ENCODE results near the gene MORN1.

Gene MORN1

DNA sequence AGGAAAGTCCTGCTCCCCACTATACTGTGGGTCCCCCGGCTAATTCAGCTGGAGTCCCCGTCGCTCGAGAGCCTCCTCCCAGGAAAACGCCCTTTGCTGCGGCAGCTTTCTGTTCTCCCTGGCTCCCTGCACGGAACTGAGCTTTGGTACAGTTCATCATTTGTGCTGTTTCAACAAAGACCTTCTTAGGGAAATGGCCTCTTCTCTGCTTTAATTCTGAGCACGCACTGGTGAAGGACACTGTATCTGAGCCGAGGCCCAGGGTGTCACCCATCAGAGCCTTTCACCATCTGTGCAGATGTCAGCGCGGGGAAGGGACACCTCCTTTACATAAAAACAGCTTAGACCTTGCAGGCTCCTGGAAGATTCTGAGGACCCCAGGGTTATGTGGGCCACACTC is 34.5 kb upstream of the MORN1 start:
- Histone ChIP-seq H3K23ac (ENCODE audit: low read depth, low read length, poor library complexity) (no peak overlapping the region), H3K18ac (ENCODE audit: low read length) (peak overlapping the region; percentile 94), H2AFZ (ENCODE audit: low read length) (peak overlapping the region; percentile 13), H3K79me1 (ENCODE audit: low read depth, low read length) (no peaks in the 10 kb centered on the region), H3K4me1 (ENCODE audit: control insufficient read depth in 2 of 2, insufficient read depth in 1 of 2, low read depth in 1 of 2, low read length in 2 of 2) (peaks cover 5 to 7% of the 10 kb centered on the region in 2 donors), H4K91ac (ENCODE audit: low read depth, low read length, poor library complexity) (no peak overlapping the region), H2BK12ac (ENCODE audit: low read length) (no peak overlapping the region), H3K27me3 (ENCODE audit: control insufficient read depth in 3 of 3, insufficient read depth in 3 of 3, low read depth in 1 of 3, low read length in 3 of 3) (peaks cover 0 to 9% (median 2%) of the 10 kb centered on the region in 3 experiments), H3K14ac (ENCODE audit: low read length) (peak overlapping the region; percentile 31), H2BK5ac (ENCODE audit: low read length) (peak overlapping the region; percentile 94), H3K9ac (ENCODE audit: low read depth, low read length, poor library complexity) (no peak overlapping the region), H2BK15ac (ENCODE audit: low read length) (peak overlapping the region; percentile 100), H3K4me2 (ENCODE audit: insufficient read depth, low read length, poor library complexity, severe bottlenecking) (no peak overlapping the region), H3K27ac (replicated peaks; ENCODE audit: low read length) (no peak overlapping the region), H2AK5ac (ENCODE audit: low read depth, low read length) (peak overlapping the region; percentile 97), H3K4ac (ENCODE audit: low read length) (no peak overlapping the region), H4K8ac (ENCODE audit: low read depth, low read length) (no peak overlapping the region), H3K4me3 (ENCODE audit: low read length in 2 of 2) (no peak overlapping the region), H3K36me3 (replicated peaks in 1 of 2; ENCODE audit: control insufficient read depth in 2 of 2, insufficient read depth in 2 of 2, low read length in 2 of 2) (no peaks in the 10 kb centered on the region), H2BK120ac (ENCODE audit: low read depth, low read length) (no peak overlapping the region), H3K9me3 (replicated peaks in 1 of 2; ENCODE audit: control insufficient read depth in 2 of 2, insufficient read depth in 1 of 2, low read depth in 1 of 2, low read length in 2 of 2) (peaks cover 5 to 10% of the 10 kb centered on the region in 2 donors)
- no peak for DNase-seq (ENCODE audit: low spot score)
- WGBS, 2 donors (ENCODE audit: extremely low coverage in 2 of 2, insufficient read length in 2 of 2, insufficient replicate concordance in 1 of 2), result no CpG with 5 or more reads among the region's 11 CpGs

DNA sequence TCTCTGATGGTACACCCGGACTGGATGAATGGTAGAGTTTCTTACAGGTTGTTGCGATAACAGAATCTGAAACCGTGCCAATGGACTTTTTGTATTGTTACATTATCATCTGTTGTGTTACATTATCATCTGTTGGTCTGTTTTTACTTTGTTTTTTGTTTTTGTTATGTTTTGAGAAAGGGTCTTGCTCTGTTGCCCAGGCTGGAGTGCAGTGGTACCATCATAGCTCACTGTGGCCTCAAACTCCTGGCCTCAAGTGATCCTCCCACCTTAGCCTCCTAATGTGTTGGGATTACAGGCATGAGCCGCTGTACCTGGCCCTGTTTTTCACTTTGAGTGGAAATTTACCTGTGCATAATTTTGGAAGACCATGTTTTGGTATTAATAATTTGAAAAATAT is 31.2 kb upstream of the MORN1 start:
- Histone ChIP-seq H2AFZ (ENCODE audit: low read length) (no peak overlapping the region), H2BK120ac (ENCODE audit: low read depth, low read length) (no peak overlapping the region), H3K4me1 (ENCODE audit: control insufficient read depth in 2 of 2, insufficient read depth in 1 of 2, low read depth in 1 of 2, low read length in 2 of 2) (peaks cover 5 to 7% of the 10 kb centered on the region in 2 donors), H2BK5ac (ENCODE audit: low read length) (no peak overlapping the region), H3K9me3 (replicated peaks in 1 of 2; ENCODE audit: control insufficient read depth in 2 of 2, insufficient read depth in 1 of 2, low read depth in 1 of 2, low read length in 2 of 2) (peaks cover 2 to 5% of the 10 kb centered on the region in 2 donors), H3K4ac (ENCODE audit: low read length) (no peak overlapping the region), H2AK5ac (ENCODE audit: low read depth, low read length) (no peak overlapping the region), H3K18ac (ENCODE audit: low read length) (no peak overlapping the region), H3K79me1 (ENCODE audit: low read depth, low read length) (no peaks in the 10 kb centered on the region), H2BK12ac (ENCODE audit: low read length) (no peak overlapping the region), H3K9ac (ENCODE audit: low read depth, low read length, poor library complexity) (no peak overlapping the region), H3K36me3 (replicated peaks in 1 of 2; ENCODE audit: control insufficient read depth in 2 of 2, insufficient read depth in 2 of 2, low read length in 2 of 2) (no peaks in the 10 kb centered on the region), H4K8ac (ENCODE audit: low read depth, low read length) (no peak overlapping the region), H3K27me3 (ENCODE audit: control insufficient read depth in 3 of 3, insufficient read depth in 3 of 3, low read depth in 1 of 3, low read length in 3 of 3) (peaks cover 0 to 33% (median 0%) of the 10 kb centered on the region in 3 experiments), H3K4me2 (ENCODE audit: insufficient read depth, low read length, poor library complexity, severe bottlenecking) (no peak overlapping the region), H3K14ac (ENCODE audit: low read length) (no peak overlapping the region), H3K27ac (replicated peaks; ENCODE audit: low read length) (no peak overlapping the region), H3K4me3 (ENCODE audit: low read length in 2 of 2) (no peak overlapping the region), H2BK15ac (ENCODE audit: low read length) (no peak overlapping the region), H4K91ac (ENCODE audit: low read depth, low read length, poor library complexity) (no peak overlapping the region), H3K23ac (ENCODE audit: low read depth, low read length, poor library complexity) (no peak overlapping the region)
- no peak for DNase-seq (ENCODE audit: low spot score)
- WGBS, 2 donors (ENCODE audit: extremely low coverage in 2 of 2, insufficient read length in 2 of 2, insufficient replicate concordance in 1 of 2), result no CpG with 5 or more reads among the region's 4 CpGs

DNA sequence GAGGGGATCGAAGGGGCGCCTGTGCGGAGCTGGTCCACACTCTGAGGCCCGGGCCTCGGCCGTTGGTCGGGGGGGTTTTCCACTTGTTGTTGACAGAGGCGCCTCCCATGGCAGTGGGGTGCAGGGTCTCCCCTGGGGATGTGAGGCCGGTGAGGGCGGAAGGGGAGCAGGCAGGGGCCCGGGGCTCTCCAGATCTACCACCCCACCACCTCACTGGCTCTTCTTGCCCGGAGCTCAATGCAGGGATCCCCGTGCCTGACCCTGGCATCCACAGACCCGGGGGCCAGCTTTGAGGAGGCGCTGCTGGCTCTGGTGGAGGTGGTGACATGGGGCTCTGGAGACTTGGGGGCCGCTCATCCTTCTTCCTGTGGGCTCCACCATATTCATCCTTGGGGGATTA is 28.1 kb upstream of the MORN1 start:
- peak overlapping the region; percentile 77 for H2BK15ac ChIP-seq (ENCODE audit: low read length)
- peaks cover 2 to 5% of the 10 kb centered on the region in 2 donors for H3K9me3 ChIP-seq (replicated peaks in 1 of 2; ENCODE audit: control insufficient read depth in 2 of 2, insufficient read depth in 1 of 2, low read depth in 1 of 2, low read length in 2 of 2)
- no peak overlapping the region for H3K4ac ChIP-seq (ENCODE audit: low read length)
- H2AFZ ChIP-seq (ENCODE audit: low read length), result no peak overlapping the region
- no peak overlapping the region for H3K27ac ChIP-seq (replicated peaks; ENCODE audit: low read length)
- no peak overlapping the region for H3K23ac ChIP-seq (ENCODE audit: low read depth, low read length, poor library complexity)
- H4K91ac ChIP-seq (ENCODE audit: low read depth, low read length, poor library complexity), result no peak overlapping the region
- no peak for DNase-seq (ENCODE audit: low spot score)
- no peak overlapping the region for H4K8ac ChIP-seq (ENCODE audit: low read depth, low read length)
- H3K18ac ChIP-seq (ENCODE audit: low read length), result no peak overlapping the region
- no peak overlapping the region for H3K9ac ChIP-seq (ENCODE audit: low read depth, low read length, poor library complexity)
- H3K14ac ChIP-seq (ENCODE audit: low read length), result no peak overlapping the region
- H3K4me1 ChIP-seq (ENCODE audit: control insufficient read depth in 2 of 2, insufficient read depth in 1 of 2, low read depth in 1 of 2, low read length in 2 of 2), result peaks cover 0 to 2% of the 10 kb centered on the region in 2 donors
- H3K4me2 ChIP-seq (ENCODE audit: insufficient read depth, low read length, poor library complexity, severe bottlenecking), result no peak overlapping the region
- whole genome bisulfite sequencing, 2 donors (ENCODE audit: extremely low coverage in 2 of 2, insufficient read length in 2 of 2, insufficient replicate concordance in 1 of 2), result no CpG with 5 or more reads among the region's 16 CpGs
- H2BK12ac ChIP-seq (ENCODE audit: low read length), result no peak overlapping the region
- no peak overlapping the region for H2BK120ac ChIP-seq (ENCODE audit: low read depth, low read length)
- no peaks in the 10 kb centered on the region for H3K79me1 ChIP-seq (ENCODE audit: low read depth, low read length)
- H2AK5ac ChIP-seq (ENCODE audit: low read depth, low read length), result peak overlapping the region; percentile 49
- H3K27me3 ChIP-seq (ENCODE audit: control insufficient read depth in 3 of 3, insufficient read depth in 3 of 3, low read depth in 1 of 3, low read length in 3 of 3), result peaks cover 0 to 30% (median 0%) of the 10 kb centered on the region in 3 experiments
- H3K36me3 ChIP-seq (replicated peaks in 1 of 2; ENCODE audit: control insufficient read depth in 2 of 2, insufficient read depth in 2 of 2, low read length in 2 of 2), result no peaks in the 10 kb centered on the region
- H2BK5ac ChIP-seq (ENCODE audit: low read length), result peak overlapping the region; percentile 66
- H3K4me3 ChIP-seq (ENCODE audit: low read length in 2 of 2), result no peak overlapping the region

DNA sequence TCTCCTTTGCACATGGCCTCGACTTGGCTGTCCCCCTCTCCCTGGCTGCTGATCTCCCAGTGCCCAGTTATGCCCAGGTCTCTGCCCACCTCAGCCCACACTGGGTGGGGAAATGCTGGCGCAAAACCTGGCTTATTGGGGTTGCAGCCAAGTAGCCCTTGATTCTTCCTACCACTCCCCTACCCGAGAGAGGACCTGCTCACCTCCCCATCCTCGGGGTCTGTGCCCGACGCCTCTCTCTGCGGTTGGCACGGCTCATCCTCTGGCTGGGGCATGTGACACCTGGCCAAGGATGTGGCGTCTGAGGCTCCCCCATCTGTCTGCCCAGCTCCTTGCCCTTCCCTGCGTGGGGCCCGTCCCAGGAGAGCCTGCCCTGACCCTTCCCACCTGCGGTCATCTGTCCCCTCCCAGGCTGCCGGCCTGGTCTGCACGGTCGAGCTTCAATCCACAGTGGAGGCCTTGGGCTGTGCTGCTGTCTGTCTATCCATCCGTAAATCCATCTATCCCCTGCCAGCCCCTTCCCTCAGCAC is 27.5 kb upstream of the MORN1 start:
- Histone ChIP-seq H3K4me1 (ENCODE audit: control insufficient read depth in 2 of 2, insufficient read depth in 1 of 2, low read depth in 1 of 2, low read length in 2 of 2) (peaks cover 3 to 6% of the 10 kb centered on the region in 2 donors), H2BK12ac (ENCODE audit: low read length) (peak overlapping the region; percentile 35), H3K23ac (ENCODE audit: low read depth, low read length, poor library complexity) (peak overlapping the region; percentile 76), H3K27ac (replicated peaks; ENCODE audit: low read length) (no peak overlapping the region), H2BK120ac (ENCODE audit: low read depth, low read length) (no peak overlapping the region), H4K8ac (ENCODE audit: low read depth, low read length) (no peak overlapping the region), H3K27me3 (ENCODE audit: control insufficient read depth in 3 of 3, insufficient read depth in 3 of 3, low read depth in 1 of 3, low read length in 3 of 3) (peaks cover 0 to 30% (median 0%) of the 10 kb centered on the region in 3 experiments), H3K18ac (ENCODE audit: low read length) (peak overlapping the region; percentile 16), H2BK15ac (ENCODE audit: low read length) (peak overlapping the region; percentile 77), H4K91ac (ENCODE audit: low read depth, low read length, poor library complexity) (no peak overlapping the region), H3K79me1 (ENCODE audit: low read depth, low read length) (no peaks in the 10 kb centered on the region), H3K36me3 (replicated peaks in 1 of 2; ENCODE audit: control insufficient read depth in 2 of 2, insufficient read depth in 2 of 2, low read length in 2 of 2) (no peaks in the 10 kb centered on the region), H2BK5ac (ENCODE audit: low read length) (peak overlapping the region; percentile 66), H3K4me3 (ENCODE audit: low read length in 2 of 2) (no peak overlapping the region), H3K9ac (ENCODE audit: low read depth, low read length, poor library complexity) (peak overlapping the region; percentile 7), H3K4ac (ENCODE audit: low read length) (no peak overlapping the region), H2AFZ (ENCODE audit: low read length) (no peak overlapping the region), H3K9me3 (replicated peaks in 1 of 2; ENCODE audit: control insufficient read depth in 2 of 2, insufficient read depth in 1 of 2, low read depth in 1 of 2, low read length in 2 of 2) (peaks cover 2 to 5% of the 10 kb centered on the region in 2 donors), H3K4me2 (ENCODE audit: insufficient read depth, low read length, poor library complexity, severe bottlenecking) (no peak overlapping the region), H2AK5ac (ENCODE audit: low read depth, low read length) (peak overlapping the region; percentile 49), H3K14ac (ENCODE audit: low read length) (peak overlapping the region; percentile 12)
- DNase-seq (ENCODE audit: low spot score), result no peak
- no CpG with 5 or more reads among the region's 16 CpGs for WGBS, 2 donors (ENCODE audit: extremely low coverage in 2 of 2, insufficient read length in 2 of 2, insufficient replicate concordance in 1 of 2)
